WTC11 (cell line): Measurements from ENCODE around the gene AGPAT3. TPM values are rescaled to one million over a fixed set of nuclear protein-coding genes. Genes with fewer than 3 reads are reported as not detected.

Experiments
- ATAC-seq: fragments of 200-7000 bp; cut with Tn5 transposase; 2 replicates; pipeline ENCODE4 v1.10.0; 2021; ENCODE audit warnings: mild to moderate bottlenecking, moderate library complexity
- CTCF ChIA-PET: fragments of 300-600 bp; sonication (Branson Sonifier 250); formaldehyde crosslinking; loops from one replicate; lab custom pipeline; 2021; ENCODE audit warnings: antibody characterized with exemption; lab: Charles Lee
- POLR2A ChIA-PET: fragments of 350-600 bp; sonication (Branson Sonifier 250); formaldehyde crosslinking; loops from one replicate; lab custom pipeline; 2021; ENCODE audit warnings: antibody characterized with exemption; lab: Charles Lee
- DNase-seq: peaks from one replicate; pipeline ENCODE4 v3.0.0; 2021; ENCODE audit warnings: low spot score
- H3K27ac Mint-ChIP-seq: 2 replicates; pipeline ENCODE4 v1.8.0; 2021; ENCODE audit warnings: mixed read lengths
- H3K27me3 Mint-ChIP-seq: 2 replicates; pipeline ENCODE4 v1.8.0; 2021; ENCODE audit warnings: low read depth, mild to moderate bottlenecking, moderate library complexity, mixed read lengths
- H3K36me3 Mint-ChIP-seq: 2 replicates; pipeline ENCODE4 v1.8.0; 2021; ENCODE audit warnings: mixed read lengths
- H3K4me1 Mint-ChIP-seq: 2 replicates; pipeline ENCODE4 v1.8.0; 2022; ENCODE audit warnings: mixed read lengths
- H3K4me3 Mint-ChIP-seq: 2 replicates; pipeline ENCODE4 v1.8.0; 2021; ENCODE audit warnings: mild to moderate bottlenecking, moderate library complexity, mixed read lengths
- H3K9me3 Mint-ChIP-seq: 2 replicates; pipeline ENCODE4 v1.8.0; 2021; ENCODE audit warnings: mixed read lengths
- CREM ChIP-seq: sonication (generic); formaldehyde crosslinking; IDR thresholded peaks from 2 replicates; pipeline ENCODE4 v1.8.1; 2022; ENCODE audit warnings: mild to moderate bottlenecking, missing genetic modification reagents, moderate library complexity
- ELF4 ChIP-seq: sonication (generic); formaldehyde crosslinking; IDR thresholded peaks from 2 replicates; pipeline ENCODE4 v1.8.1; 2022; ENCODE audit warnings: low read depth, mild to moderate bottlenecking, moderate library complexity, missing genetic modification reagents
- FOXJ3 ChIP-seq: sonication (generic); formaldehyde crosslinking; IDR thresholded peaks from 2 replicates; pipeline ENCODE4 v1.9.0; 2021; ENCODE audit warnings: missing genetic modification reagents, mild to moderate bottlenecking, borderline replicate concordance
- IRF2 ChIP-seq: sonication (generic); formaldehyde crosslinking; IDR thresholded peaks from 2 replicates; pipeline ENCODE4 v1.8.0; 2022; ENCODE audit warnings: low read depth, missing genetic modification reagents, borderline replicate concordance
- RELA ChIP-seq: sonication (generic); formaldehyde crosslinking; IDR thresholded peaks from 2 replicates; pipeline ENCODE4 v1.8.1; 2022; ENCODE audit warnings: missing genetic modification reagents, mild to moderate bottlenecking, borderline replicate concordance
- RORB ChIP-seq: fragments of 250-450 bp; sonication (Bioruptor Pico); IDR thresholded peaks from 2 replicates; pipeline ENCODE4 v1.9.0; 2021; ENCODE audit warnings: mild to moderate bottlenecking
- SOX15 ChIP-seq: fragments of 250-450 bp; sonication (Bioruptor Pico); IDR thresholded peaks from 2 replicates; pipeline ENCODE4 v1.9.0; 2021; ENCODE audit warnings: mild to moderate bottlenecking
- ZNF263 ChIP-seq: sonication (generic); formaldehyde crosslinking; IDR thresholded peaks from 2 replicates; pipeline ENCODE4 v1.8.1; 2022; ENCODE audit warnings: low read depth, mild to moderate bottlenecking, moderate library complexity, missing genetic modification reagents
- total RNA-seq: library from RNA; stranded (reverse); gene quantifications from 3 replicates; pipeline ENCODE4 v1.2.3, GENCODE V29; 2021
- TF ChIP-seq, protein P1 (sequence below): sonication (generic); formaldehyde crosslinking; IDR thresholded peaks from 2 replicates; pipeline ENCODE4 v1.8.1; 2022; ENCODE audit warnings: low read depth, mild to moderate bottlenecking, moderate library complexity, missing genetic modification reagents, borderline replicate concordance
- TF ChIP-seq, protein P2 (sequence below): sonication (generic); formaldehyde crosslinking; IDR thresholded peaks from 2 replicates; pipeline ENCODE4 v1.8.0; 2022; ENCODE audit warnings: missing genetic modification reagents
- TF ChIP-seq, protein P3 (sequence below): sonication (generic); formaldehyde crosslinking; IDR thresholded peaks from 2 replicates; pipeline ENCODE4 v1.8.1; 2023; ENCODE audit warnings: mild to moderate bottlenecking, moderate library complexity, missing genetic modification reagents
- TF ChIP-seq, protein P4 (sequence below): sonication (generic); formaldehyde crosslinking; IDR thresholded peaks from 2 replicates; pipeline ENCODE4 v1.8.1; 2023; ENCODE audit warnings: mild to moderate bottlenecking, missing genetic modification reagents, borderline replicate concordance
- TF ChIP-seq, protein P5 (sequence below): sonication (generic); formaldehyde crosslinking; IDR thresholded peaks from 2 replicates; pipeline ENCODE4 v1.8.1; 2023; ENCODE audit warnings: mild to moderate bottlenecking, missing genetic modification reagents, moderate library complexity
- TF ChIP-seq, protein P6 (sequence below): fragments of 250-450 bp; sonication (Bioruptor Pico); IDR thresholded peaks from 2 replicates; pipeline ENCODE4 v1.8.0; 2021; ENCODE audit warnings: mild to moderate bottlenecking

The AGPAT3 gene
- total RNA-seq, 1 experiment from 2014 or later, result 5.6 TPM

DNA sequence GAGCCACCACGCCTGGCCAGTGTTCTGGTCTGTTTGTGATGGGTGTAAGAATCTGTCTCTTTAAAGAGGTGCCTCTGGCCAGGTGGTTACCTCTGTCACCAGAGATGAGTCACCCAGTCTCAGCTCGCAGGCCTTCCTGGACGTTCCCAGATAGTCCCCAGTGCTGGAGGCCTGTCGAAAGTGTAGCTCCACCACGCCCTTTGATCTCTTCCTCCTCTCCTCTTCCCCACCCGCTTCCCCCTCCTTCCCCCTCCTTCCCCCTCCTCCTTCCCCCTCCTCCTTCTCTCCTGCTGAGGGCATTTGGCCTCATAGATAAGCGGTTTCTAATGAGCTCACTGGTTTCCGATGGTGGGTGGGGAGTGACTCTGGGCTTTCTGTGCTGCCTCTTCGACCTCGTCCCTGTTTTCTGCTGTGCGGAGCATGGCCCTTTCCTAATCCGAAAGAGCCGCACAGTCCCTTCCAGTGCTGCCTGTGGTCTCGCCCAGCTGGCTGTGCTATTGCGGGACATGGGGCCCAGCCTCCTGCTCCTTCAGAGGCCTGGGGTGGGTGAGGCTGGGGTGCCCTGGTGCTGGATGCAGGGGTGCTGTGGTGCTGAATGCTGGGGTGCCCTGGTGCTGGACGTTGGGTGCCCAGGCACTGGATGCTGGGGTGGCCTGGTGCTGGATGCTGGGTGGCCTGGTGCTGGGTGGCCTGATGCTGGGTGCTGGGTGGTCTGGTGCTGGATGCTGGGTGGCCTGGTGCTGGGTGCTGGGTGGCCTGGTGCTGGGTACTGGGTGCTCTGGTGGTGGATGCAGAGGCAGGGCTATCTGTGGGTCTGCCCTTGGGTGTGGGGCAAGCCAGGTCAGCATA, 19.2 kb downstream of the AGPAT3 start (continued):
- TF ChIP-seq, protein P1, sequence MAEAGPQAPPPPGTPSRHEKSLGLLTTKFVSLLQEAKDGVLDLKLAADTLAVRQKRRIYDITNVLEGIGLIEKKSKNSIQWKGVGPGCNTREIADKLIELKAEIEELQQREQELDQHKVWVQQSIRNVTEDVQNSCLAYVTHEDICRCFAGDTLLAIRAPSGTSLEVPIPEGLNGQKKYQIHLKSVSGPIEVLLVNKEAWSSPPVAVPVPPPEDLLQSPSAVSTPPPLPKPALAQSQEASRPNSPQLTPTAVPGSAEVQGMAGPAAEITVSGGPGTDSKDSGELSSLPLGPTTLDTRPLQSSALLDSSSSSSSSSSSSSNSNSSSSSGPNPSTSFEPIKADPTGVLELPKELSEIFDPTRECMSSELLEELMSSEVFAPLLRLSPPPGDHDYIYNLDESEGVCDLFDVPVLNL, result no peak
- no peak for TF ChIP-seq RELA (CRISPR knock-in tag)
- no peak for TF ChIP-seq CREM (CRISPR knock-in tag)

DNA sequence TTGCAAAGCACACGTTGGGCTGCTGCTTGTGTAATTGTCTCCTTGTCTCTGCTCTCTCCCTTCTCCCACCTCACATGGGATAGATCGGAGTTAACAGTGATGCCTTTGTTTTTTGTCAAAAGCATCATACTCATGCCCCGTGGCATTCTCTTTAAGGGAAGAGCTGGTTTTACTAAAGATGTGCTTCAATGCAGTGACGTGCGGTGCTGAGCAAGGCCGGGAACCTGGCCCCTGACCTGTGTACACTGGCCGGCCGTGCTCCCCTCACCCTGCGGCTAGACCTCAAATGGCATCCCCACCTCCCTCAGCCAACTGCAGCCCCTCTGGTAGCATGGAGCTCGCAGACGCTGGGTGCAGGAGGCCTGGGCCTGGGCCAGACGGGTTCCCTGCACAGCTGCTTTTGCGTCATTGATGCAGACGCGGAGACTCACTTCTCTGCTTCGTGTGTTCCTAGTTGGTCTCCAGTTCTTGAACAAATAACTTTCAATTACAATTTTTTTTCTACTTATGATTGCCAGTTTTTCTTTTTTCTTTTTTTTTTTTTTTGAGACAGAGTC, 19.9 kb downstream of the AGPAT3 start:
- Mint-ChIP-seq H3K27me3 (no peaks in the 10 kb centered on the region), H3K27ac (no peak overlapping the region), H3K36me3 (no peaks in the 10 kb centered on the region), H3K9me3 (no peaks in the 10 kb centered on the region), H3K4me3 (no peak overlapping the region)
- POLR2A ChIA-PET, result no interaction called here
- DNase-seq (no peak), ATAC-seq (no peak)
- TF ChIP-seq, protein P2, sequence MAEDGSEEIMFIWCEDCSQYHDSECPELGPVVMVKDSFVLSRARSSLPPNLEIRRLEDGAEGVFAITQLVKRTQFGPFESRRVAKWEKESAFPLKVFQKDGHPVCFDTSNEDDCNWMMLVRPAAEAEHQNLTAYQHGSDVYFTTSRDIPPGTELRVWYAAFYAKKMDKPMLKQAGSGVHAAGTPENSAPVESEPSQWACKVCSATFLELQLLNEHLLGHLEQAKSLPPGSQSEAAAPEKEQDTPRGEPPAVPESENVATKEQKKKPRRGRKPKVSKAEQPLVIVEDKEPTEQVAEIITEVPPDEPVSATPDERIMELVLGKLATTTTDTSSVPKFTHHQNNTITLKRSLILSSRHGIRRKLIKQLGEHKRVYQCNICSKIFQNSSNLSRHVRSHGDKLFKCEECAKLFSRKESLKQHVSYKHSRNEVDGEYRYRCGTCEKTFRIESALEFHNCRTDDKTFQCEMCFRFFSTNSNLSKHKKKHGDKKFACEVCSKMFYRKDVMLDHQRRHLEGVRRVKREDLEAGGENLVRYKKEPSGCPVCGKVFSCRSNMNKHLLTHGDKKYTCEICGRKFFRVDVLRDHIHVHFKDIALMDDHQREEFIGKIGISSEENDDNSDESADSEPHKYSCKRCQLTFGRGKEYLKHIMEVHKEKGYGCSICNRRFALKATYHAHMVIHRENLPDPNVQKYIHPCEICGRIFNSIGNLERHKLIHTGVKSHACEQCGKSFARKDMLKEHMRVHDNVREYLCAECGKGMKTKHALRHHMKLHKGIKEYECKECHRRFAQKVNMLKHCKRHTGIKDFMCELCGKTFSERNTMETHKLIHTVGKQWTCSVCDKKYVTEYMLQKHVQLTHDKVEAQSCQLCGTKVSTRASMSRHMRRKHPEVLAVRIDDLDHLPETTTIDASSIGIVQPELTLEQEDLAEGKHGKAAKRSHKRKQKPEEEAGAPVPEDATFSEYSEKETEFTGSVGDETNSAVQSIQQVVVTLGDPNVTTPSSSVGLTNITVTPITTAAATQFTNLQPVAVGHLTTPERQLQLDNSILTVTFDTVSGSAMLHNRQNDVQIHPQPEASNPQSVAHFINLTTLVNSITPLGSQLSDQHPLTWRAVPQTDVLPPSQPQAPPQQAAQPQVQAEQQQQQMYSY, result no peak
- TF ChIP-seq, protein P3, sequence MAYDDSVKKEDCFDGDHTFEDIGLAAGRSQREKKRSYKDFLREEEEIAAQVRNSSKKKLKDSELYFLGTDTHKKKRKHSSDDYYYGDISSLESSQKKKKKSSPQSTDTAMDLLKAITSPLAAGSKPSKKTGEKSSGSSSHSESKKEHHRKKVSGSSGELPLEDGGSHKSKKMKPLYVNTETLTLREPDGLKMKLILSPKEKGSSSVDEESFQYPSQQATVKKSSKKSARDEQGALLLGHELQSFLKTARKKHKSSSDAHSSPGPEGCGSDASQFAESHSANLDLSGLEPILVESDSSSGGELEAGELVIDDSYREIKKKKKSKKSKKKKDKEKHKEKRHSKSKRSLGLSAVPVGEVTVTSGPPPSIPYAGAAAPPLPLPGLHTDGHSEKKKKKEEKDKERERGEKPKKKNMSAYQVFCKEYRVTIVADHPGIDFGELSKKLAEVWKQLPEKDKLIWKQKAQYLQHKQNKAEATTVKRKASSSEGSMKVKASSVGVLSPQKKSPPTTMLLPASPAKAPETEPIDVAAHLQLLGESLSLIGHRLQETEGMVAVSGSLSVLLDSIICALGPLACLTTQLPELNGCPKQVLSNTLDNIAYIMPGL, result no peak
- TF ChIP-seq SOX15 (CRISPR knock-in tag) (no peak), FOXJ3 (no peak), IRF2 (CRISPR knock-in tag) (no peak), RORB (CRISPR knock-in tag) (no peak), ELF4 (no peak), ZNF263 (CRISPR knock-in tag) (no peak)
- TF ChIP-seq, protein P4, sequence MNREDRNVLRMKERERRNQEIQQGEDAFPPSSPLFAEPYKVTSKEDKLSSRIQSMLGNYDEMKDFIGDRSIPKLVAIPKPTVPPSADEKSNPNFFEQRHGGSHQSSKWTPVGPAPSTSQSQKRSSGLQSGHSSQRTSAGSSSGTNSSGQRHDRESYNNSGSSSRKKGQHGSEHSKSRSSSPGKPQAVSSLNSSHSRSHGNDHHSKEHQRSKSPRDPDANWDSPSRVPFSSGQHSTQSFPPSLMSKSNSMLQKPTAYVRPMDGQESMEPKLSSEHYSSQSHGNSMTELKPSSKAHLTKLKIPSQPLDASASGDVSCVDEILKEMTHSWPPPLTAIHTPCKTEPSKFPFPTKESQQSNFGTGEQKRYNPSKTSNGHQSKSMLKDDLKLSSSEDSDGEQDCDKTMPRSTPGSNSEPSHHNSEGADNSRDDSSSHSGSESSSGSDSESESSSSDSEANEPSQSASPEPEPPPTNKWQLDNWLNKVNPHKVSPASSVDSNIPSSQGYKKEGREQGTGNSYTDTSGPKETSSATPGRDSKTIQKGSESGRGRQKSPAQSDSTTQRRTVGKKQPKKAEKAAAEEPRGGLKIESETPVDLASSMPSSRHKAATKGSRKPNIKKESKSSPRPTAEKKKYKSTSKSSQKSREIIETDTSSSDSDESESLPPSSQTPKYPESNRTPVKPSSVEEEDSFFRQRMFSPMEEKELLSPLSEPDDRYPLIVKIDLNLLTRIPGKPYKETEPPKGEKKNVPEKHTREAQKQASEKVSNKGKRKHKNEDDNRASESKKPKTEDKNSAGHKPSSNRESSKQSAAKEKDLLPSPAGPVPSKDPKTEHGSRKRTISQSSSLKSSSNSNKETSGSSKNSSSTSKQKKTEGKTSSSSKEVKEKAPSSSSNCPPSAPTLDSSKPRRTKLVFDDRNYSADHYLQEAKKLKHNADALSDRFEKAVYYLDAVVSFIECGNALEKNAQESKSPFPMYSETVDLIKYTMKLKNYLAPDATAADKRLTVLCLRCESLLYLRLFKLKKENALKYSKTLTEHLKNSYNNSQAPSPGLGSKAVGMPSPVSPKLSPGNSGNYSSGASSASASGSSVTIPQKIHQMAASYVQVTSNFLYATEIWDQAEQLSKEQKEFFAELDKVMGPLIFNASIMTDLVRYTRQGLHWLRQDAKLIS, result no peak
- TF ChIP-seq, protein P5, sequence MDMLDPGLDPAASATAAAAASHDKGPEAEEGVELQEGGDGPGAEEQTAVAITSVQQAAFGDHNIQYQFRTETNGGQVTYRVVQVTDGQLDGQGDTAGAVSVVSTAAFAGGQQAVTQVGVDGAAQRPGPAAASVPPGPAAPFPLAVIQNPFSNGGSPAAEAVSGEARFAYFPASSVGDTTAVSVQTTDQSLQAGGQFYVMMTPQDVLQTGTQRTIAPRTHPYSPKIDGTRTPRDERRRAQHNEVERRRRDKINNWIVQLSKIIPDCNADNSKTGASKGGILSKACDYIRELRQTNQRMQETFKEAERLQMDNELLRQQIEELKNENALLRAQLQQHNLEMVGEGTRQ (CRISPR knock-in tag), result no peak
- TF ChIP-seq, protein P6, sequence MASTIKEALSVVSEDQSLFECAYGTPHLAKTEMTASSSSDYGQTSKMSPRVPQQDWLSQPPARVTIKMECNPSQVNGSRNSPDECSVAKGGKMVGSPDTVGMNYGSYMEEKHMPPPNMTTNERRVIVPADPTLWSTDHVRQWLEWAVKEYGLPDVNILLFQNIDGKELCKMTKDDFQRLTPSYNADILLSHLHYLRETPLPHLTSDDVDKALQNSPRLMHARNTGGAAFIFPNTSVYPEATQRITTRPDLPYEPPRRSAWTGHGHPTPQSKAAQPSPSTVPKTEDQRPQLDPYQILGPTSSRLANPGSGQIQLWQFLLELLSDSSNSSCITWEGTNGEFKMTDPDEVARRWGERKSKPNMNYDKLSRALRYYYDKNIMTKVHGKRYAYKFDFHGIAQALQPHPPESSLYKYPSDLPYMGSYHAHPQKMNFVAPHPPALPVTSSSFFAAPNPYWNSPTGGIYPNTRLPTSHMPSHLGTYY (CRISPR knock-in tag), result no peak
- TF ChIP-seq, all 79 proteins: peak for 0
- peaks cover 23% of the 10 kb centered on the region for H3K4me1 Mint-ChIP-seq
- CTCF ChIA-PET, result interaction anchor here (0.7 to 2.4 kb wide), 3 partner anchors 22 to 91 kb away, joined by 3 to 5 read pairs (median 3); no protein-coding TSS in a partner anchor
